Liver (tissue), 3 donors: Measurements from ENCODE around the gene MMS22L.

Source experiments
- HNF4G ChIP-seq: IDR thresholded peaks from 2 replicates; pipeline ENCODE4 v1.6.1; 2016; ENCODE audit warnings: antibody characterized with exemption
- RAD21 ChIP-seq, 2 donors: IDR thresholded peaks; 2 replicates each; pipeline ENCODE4 v1.6.1; 2016; ENCODE audit warnings: antibody characterized with exemption in 2 of 2, mild to moderate bottlenecking in 2 of 2
- TF ChIP-seq, protein P1 (sequence below): fragments of 150-350 bp; IDR thresholded peaks from 2 replicates; pipeline ENCODE4 v1.5.1; 2017; ENCODE audit warnings: improper control_type of control experiment, low read depth, low read length; ENCODE audit not compliant: missing input control
- TF ChIP-seq, protein P2 (sequence below): IDR thresholded peaks from 2 replicates; pipeline ENCODE4 v1.6.1; 2016; ENCODE audit warnings: antibody characterized with exemption
- TF ChIP-seq, protein P3 (sequence below): IDR thresholded peaks from 2 replicates; pipeline ENCODE4 v1.6.1; 2016; ENCODE audit warnings: antibody characterized with exemption, mild to moderate bottlenecking
- donor health status: healthy.
- donor health status: healthy.

DNA sequence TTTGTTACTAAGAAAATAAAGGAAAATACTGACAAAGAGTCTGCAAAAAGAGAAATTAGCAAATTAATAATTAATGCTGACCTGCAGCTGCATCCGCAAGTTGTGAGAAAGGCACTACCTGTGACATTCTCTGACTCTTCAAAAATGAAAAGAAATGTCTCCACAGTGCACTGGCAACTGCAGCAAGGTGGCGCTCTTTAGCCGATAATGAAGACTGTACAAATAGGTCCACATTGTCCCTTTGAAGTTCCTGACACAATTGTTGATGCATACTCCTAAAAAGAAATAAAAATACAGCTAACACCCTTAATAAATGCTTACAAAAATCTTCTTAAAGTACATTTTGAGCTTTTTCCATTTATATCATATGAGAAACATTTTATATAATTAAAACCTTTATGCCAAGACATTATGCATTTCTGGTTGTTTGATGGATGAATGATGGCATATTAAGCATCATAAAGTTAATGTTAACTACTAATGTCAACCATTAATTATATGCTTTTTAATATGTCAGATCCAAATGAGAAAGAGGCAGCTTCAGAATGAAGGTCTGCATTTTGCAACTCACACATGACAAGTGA is 96.5 kb downstream of the MMS22L start:
- TF ChIP-seq, protein P1, sequence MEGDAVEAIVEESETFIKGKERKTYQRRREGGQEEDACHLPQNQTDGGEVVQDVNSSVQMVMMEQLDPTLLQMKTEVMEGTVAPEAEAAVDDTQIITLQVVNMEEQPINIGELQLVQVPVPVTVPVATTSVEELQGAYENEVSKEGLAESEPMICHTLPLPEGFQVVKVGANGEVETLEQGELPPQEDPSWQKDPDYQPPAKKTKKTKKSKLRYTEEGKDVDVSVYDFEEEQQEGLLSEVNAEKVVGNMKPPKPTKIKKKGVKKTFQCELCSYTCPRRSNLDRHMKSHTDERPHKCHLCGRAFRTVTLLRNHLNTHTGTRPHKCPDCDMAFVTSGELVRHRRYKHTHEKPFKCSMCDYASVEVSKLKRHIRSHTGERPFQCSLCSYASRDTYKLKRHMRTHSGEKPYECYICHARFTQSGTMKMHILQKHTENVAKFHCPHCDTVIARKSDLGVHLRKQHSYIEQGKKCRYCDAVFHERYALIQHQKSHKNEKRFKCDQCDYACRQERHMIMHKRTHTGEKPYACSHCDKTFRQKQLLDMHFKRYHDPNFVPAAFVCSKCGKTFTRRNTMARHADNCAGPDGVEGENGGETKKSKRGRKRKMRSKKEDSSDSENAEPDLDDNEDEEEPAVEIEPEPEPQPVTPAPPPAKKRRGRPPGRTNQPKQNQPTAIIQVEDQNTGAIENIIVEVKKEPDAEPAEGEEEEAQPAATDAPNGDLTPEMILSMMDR = peak; percentile 79
- peak; percentile 82 to 86 for TF ChIP-seq RAD21 (IDR thresholded peaks at IDR 0.05)
- TF ChIP-seq, protein P2, sequence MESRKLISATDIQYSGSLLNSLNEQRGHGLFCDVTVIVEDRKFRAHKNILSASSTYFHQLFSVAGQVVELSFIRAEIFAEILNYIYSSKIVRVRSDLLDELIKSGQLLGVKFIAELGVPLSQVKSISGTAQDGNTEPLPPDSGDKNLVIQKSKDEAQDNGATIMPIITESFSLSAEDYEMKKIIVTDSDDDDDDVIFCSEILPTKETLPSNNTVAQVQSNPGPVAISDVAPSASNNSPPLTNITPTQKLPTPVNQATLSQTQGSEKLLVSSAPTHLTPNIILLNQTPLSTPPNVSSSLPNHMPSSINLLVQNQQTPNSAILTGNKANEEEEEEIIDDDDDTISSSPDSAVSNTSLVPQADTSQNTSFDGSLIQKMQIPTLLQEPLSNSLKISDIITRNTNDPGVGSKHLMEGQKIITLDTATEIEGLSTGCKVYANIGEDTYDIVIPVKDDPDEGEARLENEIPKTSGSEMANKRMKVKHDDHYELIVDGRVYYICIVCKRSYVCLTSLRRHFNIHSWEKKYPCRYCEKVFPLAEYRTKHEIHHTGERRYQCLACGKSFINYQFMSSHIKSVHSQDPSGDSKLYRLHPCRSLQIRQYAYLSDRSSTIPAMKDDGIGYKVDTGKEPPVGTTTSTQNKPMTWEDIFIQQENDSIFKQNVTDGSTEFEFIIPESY = no peak
- TF ChIP-seq HNF4G = no peak
- TF ChIP-seq, protein P3, sequence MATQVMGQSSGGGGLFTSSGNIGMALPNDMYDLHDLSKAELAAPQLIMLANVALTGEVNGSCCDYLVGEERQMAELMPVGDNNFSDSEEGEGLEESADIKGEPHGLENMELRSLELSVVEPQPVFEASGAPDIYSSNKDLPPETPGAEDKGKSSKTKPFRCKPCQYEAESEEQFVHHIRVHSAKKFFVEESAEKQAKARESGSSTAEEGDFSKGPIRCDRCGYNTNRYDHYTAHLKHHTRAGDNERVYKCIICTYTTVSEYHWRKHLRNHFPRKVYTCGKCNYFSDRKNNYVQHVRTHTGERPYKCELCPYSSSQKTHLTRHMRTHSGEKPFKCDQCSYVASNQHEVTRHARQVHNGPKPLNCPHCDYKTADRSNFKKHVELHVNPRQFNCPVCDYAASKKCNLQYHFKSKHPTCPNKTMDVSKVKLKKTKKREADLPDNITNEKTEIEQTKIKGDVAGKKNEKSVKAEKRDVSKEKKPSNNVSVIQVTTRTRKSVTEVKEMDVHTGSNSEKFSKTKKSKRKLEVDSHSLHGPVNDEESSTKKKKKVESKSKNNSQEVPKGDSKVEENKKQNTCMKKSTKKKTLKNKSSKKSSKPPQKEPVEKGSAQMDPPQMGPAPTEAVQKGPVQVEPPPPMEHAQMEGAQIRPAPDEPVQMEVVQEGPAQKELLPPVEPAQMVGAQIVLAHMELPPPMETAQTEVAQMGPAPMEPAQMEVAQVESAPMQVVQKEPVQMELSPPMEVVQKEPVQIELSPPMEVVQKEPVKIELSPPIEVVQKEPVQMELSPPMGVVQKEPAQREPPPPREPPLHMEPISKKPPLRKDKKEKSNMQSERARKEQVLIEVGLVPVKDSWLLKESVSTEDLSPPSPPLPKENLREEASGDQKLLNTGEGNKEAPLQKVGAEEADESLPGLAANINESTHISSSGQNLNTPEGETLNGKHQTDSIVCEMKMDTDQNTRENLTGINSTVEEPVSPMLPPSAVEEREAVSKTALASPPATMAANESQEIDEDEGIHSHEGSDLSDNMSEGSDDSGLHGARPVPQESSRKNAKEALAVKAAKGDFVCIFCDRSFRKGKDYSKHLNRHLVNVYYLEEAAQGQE = no peak
